RCC 7860 (cell line): ENCODE results near the gene FKBP11.

Experiments used
- DNase-seq: peaks from one replicate; pipeline ENCODE4 v3.0.0-alpha.2; 2015; ENCODE audit warnings: low spot score
- FAIRE-seq: peaks from 2 replicates; lab custom pipeline; 2012; peaks lifted over from hg19 to GRCh38; lab: Jason Lieb, UNC

Gene FKBP11

DNA sequence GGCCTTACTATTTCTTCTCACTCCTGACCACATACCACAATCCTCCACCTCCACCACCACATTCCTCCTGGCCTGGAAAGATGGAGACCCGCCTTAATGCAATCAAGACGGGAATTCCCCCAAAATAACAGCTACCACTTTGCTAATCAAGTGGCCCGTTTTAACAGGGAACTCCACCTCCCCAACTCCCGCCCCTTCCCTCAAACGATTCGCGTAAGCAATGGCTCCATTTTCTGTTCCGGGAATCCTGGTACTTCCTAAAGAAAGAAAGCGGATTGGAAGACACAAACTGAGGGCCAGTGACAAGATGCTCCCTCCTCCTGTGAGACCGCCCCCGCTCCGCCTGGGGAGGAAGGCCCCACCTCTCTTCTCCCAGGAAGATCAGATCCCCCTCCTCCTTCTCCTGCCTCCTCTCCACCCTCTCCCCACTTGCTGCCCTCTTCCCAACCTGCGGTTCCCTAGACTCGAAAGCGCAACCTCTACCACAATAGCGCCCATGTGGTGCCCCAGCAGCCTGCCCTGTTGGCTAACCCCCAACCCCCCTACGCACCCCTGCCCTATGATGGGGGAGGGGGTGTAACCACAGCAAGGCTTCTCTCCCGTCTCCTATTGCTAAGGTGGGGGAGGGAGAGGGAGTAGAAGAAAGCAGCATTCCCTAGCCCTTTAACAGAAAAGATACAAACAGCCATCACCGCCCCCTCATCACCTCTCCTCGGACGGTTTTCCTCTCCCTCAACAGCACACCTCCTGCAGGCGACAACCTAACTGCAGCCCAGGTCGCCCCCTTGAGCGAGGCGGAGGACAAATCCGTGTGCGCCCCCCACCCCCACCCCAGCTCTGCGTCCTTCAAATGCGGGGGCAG lies 31.2 kb upstream of the FKBP11 start:
- peak; percentile 80 for FAIRE-seq
- DNase-seq, result peak; percentile 84

GRCh38 chr12:48954841-48955501 lies 29.7 kb upstream of the FKBP11 start:
- DNase-seq, result no peak
- no peak for FAIRE-seq

DNA sequence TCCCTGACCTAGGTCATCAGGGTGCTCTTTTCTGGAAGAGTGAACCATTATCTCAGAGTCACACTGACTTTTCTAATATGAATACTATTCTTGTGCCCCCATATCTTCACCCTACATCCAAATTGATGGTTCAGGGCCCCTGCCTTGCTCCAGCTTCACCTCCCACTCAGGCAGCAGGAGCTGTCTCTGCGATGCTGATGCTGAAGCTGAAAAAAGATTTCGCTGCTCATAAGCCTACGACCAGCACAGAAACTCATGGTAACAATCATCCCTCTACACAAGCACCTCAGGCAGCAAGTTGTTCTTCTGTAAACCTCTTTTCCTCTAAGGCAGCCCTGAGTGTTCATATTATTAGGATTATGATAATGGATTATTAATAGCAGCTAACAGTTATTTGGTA lies 28.8 kb upstream of the FKBP11 start:
- FAIRE-seq (no peak), DNase-seq (no peak)

GRCh38 chr12:48952691-48953090 lies 27.4 kb upstream of the FKBP11 start:
- FAIRE-seq, result no peak
- DNase-seq, result no peak

GRCh38 chr12:48947727-48948126 lies 22.4 kb upstream of the FKBP11 start:
- DNase-seq (no peak), FAIRE-seq (no peak)

DNA sequence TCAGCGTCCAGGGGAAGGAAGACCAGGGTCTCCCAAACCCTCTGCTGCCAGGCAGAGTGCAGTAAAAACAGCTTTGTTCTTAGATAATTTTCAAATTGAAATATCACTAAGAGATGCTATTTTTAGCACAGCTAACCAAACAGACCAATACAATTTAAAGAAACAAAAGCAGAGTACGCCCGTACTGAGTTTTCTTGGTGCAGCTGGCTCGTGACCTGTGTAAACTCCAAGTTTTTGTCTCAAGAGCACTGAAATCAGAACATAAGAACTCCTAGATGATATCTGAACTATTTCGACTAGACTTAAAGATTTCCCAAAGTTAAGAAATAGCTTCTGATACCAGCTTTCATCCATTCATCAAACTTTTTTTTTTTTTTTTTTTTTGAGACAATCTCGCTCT lies 21.7 kb upstream of the FKBP11 start:
- DNase-seq (no peak), FAIRE-seq (no peak)

DNA sequence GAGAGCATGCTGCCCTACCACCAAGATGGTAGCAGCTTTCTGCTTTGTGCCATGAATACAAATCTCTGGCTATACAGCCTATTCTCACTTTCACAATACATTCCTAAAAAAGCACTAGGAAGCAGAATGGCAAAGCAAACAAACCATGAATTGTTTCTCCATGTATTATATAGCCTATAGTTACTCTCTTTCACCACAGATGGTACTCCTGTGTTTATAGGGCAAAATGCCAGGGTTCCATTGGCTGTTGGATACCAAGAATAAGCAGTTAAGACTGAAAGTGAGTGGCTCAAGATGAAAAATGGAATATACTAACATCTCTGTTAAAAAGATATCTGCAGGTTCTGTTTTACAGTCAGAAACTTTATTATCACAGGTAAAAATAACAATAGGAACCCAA lies 20.9 kb upstream of the FKBP11 start:
- DNase-seq, result no peak

GRCh38 chr12:48943221-48943620 lies 17.9 kb upstream of the FKBP11 start:
- DNase-seq, result no peak

More for the DNA sequence above, 20.9 kb upstream of the FKBP11 start:
- no peak for FAIRE-seq

GRCh38 chr12:48940181-48940580 lies 14.9 kb upstream of the FKBP11 start:
- no peak for DNase-seq
- FAIRE-seq, result no peak

More at GRCh38 chr12:48943221-48943620, 17.9 kb upstream of the FKBP11 start:
- no peak for FAIRE-seq

- FAIRE-seq (no peak), DNase-seq (no peak)
These were observed 13.5 kb upstream of the FKBP11 start for GRCh38 chr12:48938805-48939204.

- DNase-seq (no peak), FAIRE-seq (no peak)
These were observed 11.9 kb upstream of the FKBP11 start for GRCh38 chr12:48937170-48937569.

DNA sequence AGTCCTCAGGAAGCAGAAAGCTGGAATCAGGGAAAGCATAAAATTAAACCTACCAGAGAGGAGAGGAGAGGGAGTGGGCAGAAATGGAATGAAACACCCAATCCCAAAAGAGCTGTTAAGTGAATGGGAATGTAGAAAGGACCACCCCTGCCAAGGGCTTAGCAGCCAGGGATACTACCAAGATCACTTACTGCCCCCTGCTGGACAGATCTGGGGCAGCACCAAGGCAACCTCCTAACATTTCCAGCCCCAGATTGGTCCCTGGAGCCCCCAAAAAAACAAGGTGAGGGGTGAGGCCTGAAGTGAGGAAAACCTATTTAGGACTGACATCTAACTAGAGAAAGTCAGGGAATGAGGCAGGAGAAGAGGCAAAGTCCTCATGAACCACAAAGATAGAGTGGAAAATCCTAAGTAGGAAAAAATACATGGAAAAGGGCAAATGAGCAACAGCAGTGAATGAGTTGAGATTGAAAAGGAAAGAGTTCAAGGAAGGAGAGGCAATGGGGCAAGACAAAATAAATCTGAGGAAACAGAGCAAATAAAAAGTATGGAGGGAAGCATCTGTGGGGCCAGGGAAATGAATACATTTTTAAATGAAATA lies 11.2 kb upstream of the FKBP11 start:
- FAIRE-seq (no peak), DNase-seq (peak; percentile 26)

DNA sequence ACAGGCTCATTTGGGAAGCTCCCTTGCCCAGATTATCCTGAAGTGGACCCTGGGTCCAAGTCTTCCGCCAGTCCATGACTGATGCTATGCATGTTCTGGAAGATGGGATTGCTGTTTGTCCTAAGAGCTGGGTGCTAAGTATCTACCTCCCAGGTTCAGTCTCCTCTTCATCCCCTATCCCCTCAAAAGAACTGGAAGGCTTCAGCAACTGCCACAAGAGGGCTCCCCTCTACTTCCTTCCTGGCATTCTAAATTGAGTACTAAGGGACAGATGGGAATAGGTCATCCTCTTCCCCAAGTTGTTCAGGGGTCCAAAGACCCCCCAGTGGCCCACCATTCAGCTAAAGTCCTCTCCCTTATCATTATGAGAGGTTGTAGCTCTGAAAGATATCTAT lies 9.0 kb upstream of the FKBP11 start:
- FAIRE-seq (no peak), DNase-seq (no peak)

GRCh38 chr12:48933664-48934311 lies 8.5 kb upstream of the FKBP11 start:
- FAIRE-seq, result no peak
- no peak for DNase-seq

GRCh38 chr12:48932878-48933277 lies 7.6 kb upstream of the FKBP11 start:
- no peak for FAIRE-seq

DNA sequence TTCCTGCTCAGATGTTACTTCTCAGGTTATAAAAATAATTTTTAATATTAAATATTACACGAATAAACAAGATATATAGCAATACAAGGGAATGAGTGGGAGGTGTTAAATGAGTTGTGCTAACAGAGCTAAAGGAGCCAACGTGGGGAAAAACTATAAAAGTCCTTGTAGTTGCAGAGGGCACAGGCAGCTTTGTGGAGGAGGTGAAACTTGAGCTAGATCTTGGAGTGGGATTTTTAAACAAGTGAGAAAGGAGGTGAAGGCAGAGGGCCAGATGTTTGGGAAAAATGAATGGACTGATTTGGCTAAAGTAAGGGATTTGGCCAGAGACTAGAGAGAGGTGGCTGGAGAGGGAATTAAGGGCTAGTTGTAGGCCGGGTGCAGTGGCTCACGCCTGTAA lies 5.2 kb upstream of the FKBP11 start:
- FAIRE-seq (no peak), DNase-seq (no peak)

More at GRCh38 chr12:48932878-48933277, 7.6 kb upstream of the FKBP11 start:
- no peak for DNase-seq

DNA sequence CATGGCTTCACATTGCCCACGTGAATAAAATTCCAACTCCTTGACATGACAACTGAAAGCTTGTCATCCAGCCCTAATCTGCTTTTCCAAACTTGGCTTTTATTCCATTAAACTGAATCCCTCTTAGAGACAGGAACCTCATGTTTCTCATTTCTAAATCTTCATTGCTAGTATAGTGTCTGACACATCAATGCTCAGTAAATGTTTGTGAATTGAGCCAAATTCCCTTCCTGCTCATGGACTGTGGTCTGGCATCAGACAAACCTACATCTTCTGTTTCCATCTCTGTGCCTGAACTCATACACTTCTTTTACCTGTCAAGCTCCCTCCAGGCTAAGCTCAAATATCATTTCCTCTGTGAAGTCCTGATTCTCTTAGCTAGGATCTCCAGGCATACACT lies 4.3 kb upstream of the FKBP11 start:
- DNase-seq, result no peak
- no peak for FAIRE-seq

DNA sequence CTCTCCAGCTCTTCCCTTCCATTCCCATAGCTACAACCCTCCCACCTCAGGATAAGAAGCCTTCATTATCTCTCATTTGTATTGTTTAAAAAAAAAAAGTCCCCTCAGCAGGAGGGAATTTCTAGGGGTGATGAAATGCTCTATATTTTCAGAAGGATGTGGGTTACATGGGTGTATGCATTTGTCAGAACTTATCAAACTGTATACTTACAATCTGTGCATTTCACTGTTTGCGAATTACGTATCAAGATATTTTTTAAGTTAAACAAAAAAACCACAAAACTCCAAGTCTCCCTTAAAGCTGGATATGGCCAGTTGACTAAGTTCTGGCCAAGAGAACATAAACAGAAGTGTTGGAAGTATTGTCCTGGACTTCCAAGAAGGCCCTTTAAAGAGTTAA lies 2.0 kb upstream of the FKBP11 start:
- FAIRE-seq (no peak), DNase-seq (no peak)

DNA sequence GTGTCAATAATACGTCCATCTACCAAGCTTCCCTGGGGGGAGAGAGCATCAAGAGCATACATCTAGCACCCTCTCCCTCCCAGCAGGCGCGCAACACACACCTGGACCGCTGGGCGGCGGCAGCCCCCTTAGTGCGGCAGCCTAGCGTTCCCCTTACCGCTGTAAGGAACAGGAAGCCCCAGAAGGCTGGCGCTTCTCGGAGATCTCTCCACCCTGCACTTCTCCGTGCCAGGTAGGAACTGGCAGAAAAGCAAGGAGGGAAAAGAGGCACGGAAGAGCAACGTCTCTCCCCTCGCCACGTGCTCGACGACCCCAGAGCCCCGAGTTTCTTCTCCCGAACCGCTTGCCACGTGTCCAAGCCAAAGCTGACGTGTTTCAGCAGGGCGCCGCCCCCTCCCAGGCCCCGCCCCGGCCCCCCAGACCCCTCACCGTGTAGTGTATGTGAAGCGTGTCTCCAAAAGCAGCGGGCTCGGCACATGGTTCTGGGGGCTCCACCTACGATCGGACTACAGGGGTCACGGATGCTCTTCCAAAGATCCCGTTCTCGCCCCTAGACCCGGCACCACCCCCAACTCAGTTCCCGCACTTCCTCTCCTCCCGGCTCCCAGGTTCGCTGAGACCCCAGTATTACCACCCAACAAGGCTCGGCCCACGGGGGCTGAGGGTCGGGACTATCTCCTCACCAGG lies 532 bp downstream of the FKBP11 start:
- DNase-seq (no peak), FAIRE-seq (no peak)

- FAIRE-seq, result no peak
- DNase-seq, result no peak
These were observed 2.2 kb downstream of the FKBP11 start for GRCh38 chr12:48923117-48923516.
